Neural progenitor cell (in vitro differentiated cells): ENCODE data around the gene POU6F2.

Experiments used
- CTCF ChIP-seq: fragments of 200-600 bp; sonication (generic); IDR thresholded peaks from 2 replicates; pipeline ENCODE4 v1.5.1; 2017; ENCODE audit warnings: antibody characterized with exemption, mild to moderate bottlenecking
- EZH2 ChIP-seq: fragments of 200-600 bp; sonication (generic); IDR thresholded peaks from 2 replicates; pipeline ENCODE4 v1.6.1; 2017; ENCODE audit warnings: antibody characterized with exemption, mild to moderate bottlenecking, moderate library complexity
- EZH2phosphoT487 ChIP-seq: fragments of 200-600 bp; sonication (generic); IDR thresholded peaks from 2 replicates; pipeline ENCODE4 v1.6.1; 2017; ENCODE audit warnings: antibody characterized with exemption

- TF ChIP-seq CTCF (no peak), EZH2 (no peak), EZH2phosphoT487 (no peak)
Observed at GRCh38 chr7:39164887-39165286, 187.2 kb downstream of the POU6F2 start.
